Amniotic epithelial cell (primary cell): ENCODE measurements around the gene PTRH1.
"Not testable (repeated sequence)": the region's sequence is repeated elsewhere in the genome, so short reads cannot be mapped to it uniquely, and the experiment has no call there.

Experiments
- DNase-seq: peaks from one replicate; pipeline ENCODE4 v3.0.0-alpha.2; 2010; ENCODE audit warnings: low read depth

PTRH1 gene

GRCh38 chr9:127715470-127716337, at the start of gene PTRH1, which contains the start of gene TTC16:
PTRH1 (minus strand) TSS chr9:127715663; CDS start chr9:127715639, 24 bp downstream.
TTC16 (plus strand) TSS chr9:127716079; CDS start chr9:127716146, 67 bp downstream.
- DNase-seq, result peak; percentile 87

- DNase-seq, result no peak
These were observed 48.5 kb upstream of the PTRH1 start for GRCh38 chr9:127763918-127764384.

- no peak for DNase-seq
These were observed 46.7 kb upstream of the PTRH1 start for GRCh38 chr9:127762111-127762676.

GRCh38 chr9:127761491-127761956, 46.1 kb upstream of the PTRH1 start:
- no peak for DNase-seq

GRCh38 chr9:127761061-127761460, 45.6 kb upstream of the PTRH1 start:
- no peak for DNase-seq

- no peak for DNase-seq
These were observed 43.4 kb upstream of the PTRH1 start for GRCh38 chr9:127758843-127759242.

GRCh38 chr9:127756776-127757175, 41.3 kb upstream of the PTRH1 start:
- not testable (repeated sequence) for DNase-seq

- DNase-seq, result no peak
These were observed 40.8 kb upstream of the PTRH1 start for GRCh38 chr9:127756233-127756632.

GRCh38 chr9:127755061-127756060, 39.9 kb upstream of the PTRH1 start:
- DNase-seq, result no peak

- no peak for DNase-seq
These were observed 38.9 kb upstream of the PTRH1 start for GRCh38 chr9:127754099-127755060.

GRCh38 chr9:127753622-127754021, 38.2 kb upstream of the PTRH1 start:
- no peak for DNase-seq

GRCh38 chr9:127753148-127753547, 37.7 kb upstream of the PTRH1 start:
- no peak for DNase-seq

GRCh38 chr9:127751269-127752054, 36.0 kb upstream of the PTRH1 start:
- no peak for DNase-seq

GRCh38 chr9:127749090-127749787, 33.8 kb upstream of the PTRH1 start:
- no peak for DNase-seq

GRCh38 chr9:127746959-127747569, 31.6 kb upstream of the PTRH1 start:
- no peak for DNase-seq

- DNase-seq, result no peak
These were observed 29.1 kb upstream of the PTRH1 start for GRCh38 chr9:127744398-127745110.

GRCh38 chr9:127742435-127743088, 27.1 kb upstream of the PTRH1 start:
- peak; percentile 85 for DNase-seq
